NOMO-1 treated with dmso at 0.1 percent for 144 hours (cell line): ENCODE data around the gene METRNL.

Source experiments
- DNase-seq: peaks from one replicate; lab custom pipeline; 2025; ENCODE audit not compliant: unreplicated experiment; lab: John Stamatoyannopoulos, UW

METRNL gene

DNA sequence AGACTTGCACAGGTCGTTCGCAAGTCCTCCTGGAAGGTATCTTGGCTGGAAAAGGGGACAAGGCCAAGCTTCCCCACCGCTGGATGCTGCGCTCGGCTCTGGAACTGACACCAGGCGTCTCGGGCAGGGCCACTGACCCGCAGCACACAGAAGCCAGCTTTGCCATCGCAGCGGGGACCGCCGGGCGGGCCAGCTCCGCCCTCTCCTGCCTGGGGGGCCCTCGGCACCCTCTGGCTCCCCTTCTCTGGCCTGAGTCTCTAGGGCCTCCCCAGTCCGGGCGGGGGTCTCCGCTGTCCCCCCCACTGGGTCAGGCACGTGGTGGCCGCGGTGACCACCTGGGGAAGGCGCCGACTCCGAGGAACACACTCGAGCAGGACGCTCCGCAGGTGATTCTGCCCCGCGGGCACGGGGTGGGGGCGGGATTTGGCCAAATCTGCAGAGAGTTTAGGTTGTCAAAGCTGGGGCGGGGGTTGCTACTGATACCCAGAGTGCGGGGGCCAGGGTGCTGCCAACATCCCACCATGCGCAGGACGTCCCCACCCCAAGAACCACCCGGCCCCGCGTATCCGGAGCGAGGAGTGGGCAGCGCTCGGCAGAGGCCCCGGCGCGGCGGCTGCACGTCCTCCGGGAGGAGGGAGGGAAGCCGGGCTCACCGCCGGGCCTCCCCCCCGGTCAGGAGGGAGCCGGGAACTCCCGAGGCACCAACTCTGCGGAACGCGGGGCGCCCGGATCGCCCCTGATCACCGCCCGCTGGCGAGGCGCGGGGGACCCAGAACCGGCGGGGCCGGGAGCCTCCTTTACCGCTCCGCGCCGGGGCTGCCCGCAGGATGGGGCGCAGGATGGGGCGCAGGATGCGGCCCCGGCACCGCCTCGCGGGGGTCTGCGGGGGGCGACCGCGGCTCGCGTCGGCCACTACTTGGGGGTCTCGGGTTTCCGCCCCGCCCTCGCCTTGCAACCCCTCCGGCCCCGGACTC is 744 bp upstream of the METRNL start:
- no peak for DNase-seq

DNA sequence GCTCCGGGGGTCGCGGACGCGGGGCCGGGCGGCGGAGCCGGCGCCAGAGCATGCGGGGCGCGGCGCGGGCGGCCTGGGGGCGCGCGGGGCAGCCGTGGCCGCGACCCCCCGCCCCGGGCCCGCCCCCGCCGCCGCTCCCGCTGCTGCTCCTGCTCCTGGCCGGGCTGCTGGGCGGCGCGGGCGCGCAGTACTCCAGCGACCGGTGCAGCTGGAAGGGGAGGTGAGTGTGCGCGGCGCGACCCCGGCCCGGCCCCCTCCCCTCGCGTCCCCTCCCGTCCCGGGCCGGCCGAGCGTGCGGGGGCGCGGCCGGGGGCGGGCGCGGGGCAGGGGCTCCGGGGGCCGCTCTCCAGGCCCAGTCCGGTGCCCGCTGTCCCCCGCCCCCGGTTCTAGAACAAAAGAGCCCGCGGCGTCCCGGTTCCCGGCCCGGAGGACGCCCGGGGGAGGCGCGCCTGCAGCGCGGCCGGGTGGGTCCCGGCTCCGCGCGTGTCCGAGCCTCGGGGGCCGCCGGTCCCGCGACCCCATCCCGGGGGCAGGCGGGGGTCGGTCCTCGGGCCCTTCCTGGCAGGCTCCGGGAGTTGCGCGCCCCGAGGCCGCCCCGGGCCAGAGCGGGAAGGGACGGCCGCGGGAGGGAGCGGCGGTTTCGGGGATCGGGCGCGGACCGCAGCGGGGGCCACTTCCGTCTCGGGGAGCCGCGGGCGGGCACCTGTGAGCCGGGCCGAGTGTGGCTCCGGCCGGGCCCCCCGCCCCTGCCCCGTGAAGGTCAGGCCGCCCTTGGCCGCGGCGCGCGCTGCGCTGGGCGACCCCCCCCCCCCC is 563 bp downstream of the METRNL start:
- DNase-seq, result no peak

DNA sequence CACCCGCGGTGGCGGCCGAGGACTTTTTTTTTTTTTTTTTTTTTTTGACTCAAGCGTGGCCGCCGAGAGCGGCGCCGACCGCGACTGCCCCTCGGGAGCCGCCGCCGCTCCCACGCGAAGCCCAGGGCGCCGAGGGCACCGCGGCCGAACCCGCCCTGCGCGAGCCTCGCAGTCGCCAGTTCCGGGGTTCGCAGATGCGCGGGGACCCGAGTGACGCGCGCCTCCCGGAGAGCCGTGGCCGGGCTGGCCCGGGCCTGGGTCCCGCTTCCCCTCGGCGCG is 1.1 kb downstream of the METRNL start:
- DNase-seq, result no peak

GRCh38 chr17:83080858-83081683 is 1.7 kb downstream of the METRNL start:
- no peak for DNase-seq

DNA sequence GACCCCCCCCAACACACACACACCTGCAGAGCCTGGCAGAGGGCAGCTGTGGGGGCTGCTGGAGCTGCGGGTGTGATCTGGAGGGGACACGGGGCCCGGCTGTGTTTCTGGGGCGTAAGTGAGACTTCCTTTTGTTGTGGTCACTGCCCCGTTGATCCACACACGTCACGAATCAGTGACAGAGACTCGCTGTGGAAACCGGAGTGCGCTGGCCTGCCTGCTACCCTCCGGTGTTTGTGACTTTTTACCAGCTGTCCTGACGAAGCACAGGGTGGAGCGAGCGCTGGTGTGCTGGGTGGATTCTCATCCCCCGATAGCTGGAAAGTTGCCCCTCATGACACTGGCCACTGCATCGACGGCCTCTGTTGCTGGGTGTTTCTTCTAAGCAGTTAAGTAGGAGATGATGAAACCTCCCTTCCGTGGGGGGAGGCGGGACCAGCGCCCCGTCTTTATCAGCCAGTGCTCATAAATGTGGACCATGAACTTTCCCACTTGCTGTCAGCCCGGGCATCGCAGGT is 2.3 kb downstream of the METRNL start:
- DNase-seq, result no peak

DNA sequence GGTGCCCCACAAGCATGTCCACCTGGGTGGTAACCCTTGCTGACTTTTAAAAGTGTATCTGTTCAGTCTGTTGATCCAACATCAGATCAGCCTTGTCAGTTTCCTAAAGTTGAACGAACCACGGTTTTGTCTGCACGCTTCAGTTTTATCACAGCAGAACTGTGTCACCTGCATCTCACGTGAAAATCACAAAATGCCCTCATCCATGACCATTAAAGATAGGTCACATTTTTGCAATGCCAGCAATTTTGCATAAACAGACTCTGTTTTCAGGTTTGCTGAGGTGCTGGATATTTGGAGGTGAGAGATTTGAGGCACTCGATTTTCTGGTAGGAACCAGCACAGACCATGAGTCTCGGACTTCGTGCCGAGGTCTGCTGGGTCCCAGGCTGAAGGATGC is 3.0 kb downstream of the METRNL start:
- DNase-seq, result no peak

DNA sequence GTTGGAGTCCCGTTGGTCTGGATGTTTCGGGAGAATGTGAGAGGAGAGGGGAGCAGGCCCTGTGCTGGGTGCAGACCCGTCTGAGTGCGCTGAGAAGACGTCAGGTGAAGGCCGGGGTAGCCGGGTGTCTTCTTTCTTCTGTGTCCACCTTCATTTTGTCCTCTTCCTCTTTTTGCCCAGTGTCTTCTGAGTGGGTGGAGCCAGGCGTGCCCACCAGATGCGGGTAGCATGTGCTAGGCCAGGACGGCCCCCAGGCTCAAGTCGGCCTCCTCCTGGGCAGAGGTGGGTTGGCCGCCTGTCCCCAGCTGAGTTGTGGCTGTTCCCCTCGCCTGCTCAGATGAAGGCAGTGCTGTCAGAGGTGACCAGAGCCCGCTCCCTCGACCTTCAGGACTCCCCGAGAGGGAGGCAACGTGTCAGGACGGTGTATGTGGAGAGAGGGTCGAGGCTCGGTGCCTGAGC is 3.5 kb downstream of the METRNL start:
- no peak for DNase-seq

DNA sequence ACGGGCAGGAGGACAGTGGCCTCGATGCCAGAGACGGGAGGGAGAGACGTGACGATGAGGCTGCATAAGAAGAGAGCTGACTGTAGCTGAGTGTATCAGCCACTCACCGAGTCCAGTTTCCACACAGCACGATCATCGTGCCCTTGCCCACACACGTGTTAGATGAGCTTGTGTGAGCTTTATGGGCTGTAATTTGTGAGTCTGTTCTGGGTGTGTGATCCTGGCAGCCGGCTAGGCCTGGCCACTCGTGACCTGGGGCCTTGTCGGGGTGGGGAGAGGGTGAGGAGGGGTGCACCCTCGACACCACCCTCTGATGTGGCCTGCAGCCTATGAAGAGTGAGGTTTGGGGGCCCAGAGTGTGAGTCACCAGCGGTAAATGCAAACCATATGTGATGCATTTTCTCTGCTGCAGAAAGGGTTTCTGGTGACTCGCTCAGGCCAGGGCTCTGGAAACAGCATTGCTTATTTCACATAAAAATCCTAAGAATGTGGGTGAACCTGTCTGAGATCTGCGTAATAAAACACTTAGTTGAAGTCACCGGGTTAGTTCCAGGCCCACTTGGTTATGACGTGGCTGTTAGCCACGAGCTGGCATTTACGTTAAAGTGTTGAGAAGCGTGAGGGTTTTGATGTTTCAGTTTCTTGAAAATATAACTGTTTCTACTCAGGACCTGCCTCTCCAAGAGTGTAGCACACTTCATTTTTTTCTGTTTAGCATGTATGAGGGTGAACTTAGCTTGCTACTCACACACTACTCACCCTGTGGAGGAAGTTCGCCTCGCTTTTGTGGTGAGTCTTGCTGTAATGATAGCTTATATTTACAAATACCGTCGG is 4.2 kb downstream of the METRNL start:
- DNase-seq, result no peak

DNA sequence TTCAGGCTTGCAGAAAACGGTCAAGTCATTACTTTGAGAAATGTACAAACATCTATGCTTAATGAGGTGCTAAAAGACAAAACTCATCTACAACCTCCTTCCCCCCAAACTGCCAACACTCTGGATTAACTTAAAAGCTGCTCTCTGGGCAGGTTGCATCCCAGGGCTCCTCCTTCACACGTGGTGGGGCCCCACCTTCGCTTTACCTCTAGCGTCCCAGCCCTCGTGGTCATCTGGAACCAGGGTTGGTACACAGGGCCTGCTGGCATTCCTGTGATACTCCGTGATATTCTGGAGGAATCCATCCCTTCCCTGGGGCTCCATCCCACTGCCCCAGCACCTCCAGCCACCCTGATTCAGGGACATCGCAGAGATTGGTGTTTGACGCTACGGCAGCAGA is 4.8 kb downstream of the METRNL start:
- DNase-seq, result no peak

GRCh38 chr17:83084621-83085056 is 5.2 kb downstream of the METRNL start:
- no peak for DNase-seq

- no peak for DNase-seq
Measured at GRCh38 chr17:83085103-83085502, 5.7 kb downstream of the METRNL start.

GRCh38 chr17:83085526-83086198 is 6.3 kb downstream of the METRNL start:
- no peak for DNase-seq

DNA sequence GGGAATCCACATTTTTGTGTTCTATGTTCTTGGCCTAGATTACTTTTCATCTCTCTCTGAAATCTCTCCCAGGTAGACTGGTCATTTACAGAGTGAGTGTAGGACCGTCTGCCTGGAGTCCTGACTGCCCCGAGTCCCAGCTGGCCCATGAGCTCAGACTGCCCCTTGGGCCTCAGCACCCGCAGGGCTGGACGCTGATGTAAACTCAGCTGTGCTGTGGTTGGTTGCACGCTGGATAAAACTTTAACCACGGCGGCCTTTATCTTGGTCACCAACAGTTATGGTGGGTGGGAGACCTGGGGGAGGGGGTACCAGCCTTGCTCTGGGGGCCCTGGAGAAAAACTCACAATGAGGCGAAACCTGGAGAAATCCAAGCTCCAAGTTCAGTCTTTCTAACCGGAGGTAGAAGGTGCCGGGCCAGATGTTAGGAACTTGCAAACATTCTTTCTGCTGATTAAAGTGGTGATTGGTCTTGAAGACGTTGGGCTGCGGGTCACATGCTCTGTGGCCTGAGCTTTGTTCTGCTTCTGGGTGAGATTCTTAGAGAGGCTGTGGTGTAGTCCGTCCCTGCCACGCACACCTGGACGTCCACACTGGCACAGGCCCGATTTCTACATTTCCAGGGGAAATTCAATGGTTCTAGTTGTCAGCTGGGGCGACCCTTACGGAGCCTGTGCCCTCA is 6.9 kb downstream of the METRNL start:
- no peak for DNase-seq

DNA sequence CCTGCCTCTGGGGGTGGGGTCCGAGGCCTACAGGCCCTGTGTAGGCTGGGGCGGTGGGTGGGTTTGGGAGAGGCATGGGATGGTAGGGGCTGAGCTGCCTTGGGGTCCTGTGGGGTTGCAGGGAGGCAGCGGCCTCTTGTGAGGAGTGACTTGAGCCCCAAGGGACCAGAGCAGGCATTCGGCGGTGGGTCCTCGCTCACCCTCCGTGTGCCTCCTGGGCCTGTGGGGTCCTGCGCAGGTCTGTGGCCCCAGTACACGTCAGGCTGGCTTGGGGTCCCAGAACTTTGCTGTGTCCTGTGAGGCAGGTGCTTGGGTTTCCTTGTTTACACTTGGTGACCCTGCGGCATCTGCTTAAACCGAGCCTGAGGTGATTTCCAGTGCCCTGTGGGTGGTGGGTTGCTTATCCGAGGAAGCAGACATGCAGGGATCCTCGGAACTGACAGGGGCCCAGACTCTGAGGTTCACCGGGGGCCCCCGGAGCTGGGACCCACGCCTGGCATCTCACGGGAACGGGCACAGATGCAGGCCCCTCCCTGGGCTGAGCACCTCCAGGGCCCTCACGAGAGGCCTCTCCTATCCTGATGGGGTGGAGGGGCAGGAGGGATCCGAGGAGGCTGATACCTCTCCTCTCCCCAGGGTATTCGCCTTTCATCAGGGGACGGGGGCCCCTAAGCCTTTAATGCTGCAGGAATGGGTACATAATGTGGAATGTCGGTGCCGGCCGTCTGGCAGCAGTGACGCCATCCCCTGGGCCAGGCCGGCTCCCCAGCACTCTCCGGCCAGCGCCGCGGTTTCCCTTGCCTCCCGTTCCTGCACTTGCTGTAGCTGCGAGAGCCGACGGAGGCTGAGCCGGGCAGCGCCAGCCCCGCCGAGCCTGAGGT is 7.7 kb downstream of the METRNL start:
- no peak for DNase-seq

DNA sequence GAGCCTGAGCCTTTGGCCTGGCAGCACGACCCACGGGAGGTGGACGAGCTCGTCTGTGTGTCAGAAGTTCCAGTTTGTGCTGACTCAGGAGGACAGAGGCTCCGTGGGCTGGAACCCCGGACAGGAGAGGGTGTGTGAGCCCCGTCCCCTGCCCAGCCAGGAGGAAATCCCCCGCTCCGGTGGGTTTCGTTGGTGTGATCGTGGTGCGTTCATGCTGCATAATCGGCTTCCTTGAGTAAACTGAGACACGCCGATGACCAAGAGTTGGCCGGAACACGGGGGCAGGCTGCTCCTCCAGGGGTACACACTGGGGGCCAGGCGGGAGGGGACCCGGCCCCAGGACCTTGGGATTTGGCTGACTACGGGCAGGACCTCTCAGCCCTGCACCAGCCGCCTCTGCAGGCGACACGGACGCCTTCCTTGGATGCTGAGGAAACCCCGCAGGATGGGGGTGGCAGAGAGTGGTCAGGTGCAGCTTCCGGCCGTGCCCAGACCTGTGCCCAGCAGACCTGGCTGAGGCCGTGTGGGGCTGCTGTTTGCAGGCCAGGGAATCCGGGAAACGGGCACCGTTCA is 8.5 kb downstream of the METRNL start:
- DNase-seq, result no peak

DNA sequence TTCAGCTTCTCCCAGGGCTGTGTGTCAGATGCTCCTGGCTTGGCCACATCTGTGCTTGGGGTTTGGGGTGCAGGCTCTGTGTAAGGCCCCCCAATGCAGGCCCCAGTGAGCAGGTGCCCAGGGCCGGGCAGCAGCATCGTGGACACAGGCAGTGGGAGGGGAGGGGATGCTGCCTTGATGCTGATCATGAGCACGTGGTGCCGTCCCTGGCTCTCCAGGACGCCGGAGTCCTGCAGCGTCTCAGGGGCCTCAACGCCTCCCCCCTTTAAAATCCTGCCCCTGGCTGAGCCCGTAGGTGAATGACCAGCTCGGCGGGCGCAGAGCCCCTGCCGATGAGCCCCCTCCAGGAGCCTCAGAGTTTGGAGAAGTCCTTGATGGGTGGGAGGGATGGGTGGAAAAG is 9.0 kb downstream of the METRNL start:
- no peak for DNase-seq

DNA sequence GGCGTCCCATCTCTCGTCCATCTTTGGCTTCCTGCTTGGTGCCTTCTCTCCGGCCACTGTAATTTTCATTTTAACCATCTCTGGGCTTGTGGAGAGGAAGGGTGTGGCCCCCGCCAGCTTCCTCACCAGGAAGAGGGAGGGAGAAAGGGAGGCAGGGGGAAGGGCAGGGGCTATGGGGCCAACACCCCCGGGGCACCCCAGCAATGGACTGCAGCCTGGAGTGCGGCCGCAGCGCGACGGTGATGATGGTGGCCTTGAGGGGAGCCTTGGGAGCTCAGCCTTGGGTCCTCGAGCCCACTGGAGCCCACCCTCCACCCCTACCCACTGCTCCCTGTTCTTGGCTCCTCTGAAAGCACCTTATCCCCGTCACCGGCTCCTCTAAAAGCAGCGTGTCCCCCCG is 9.5 kb downstream of the METRNL start:
- no peak for DNase-seq
